Prostate gland (tissue), 2 donors: ENCODE results near the gene LEPROT. TPM values are rescaled to one million over a fixed set of nuclear protein-coding genes. Genes with fewer than 3 reads are reported as not detected.
A peak's percentile ranks its signal among the peaks of the same experiment; 100 is the strongest.

Experiments
- DNase-seq: peaks from one replicate; pipeline ENCODE4 v3.0.0-alpha.2; 2019; ENCODE audit warnings: low spot score
- H3K27ac ChIP-seq, 2 donors: fragments of 200-600 bp; sonication (generic); 2 replicates each; pipeline ENCODE4 v1.5.1; 2017 to 2019
- H3K27me3 ChIP-seq: fragments of 200-600 bp; sonication (generic); replicated peaks from 2 replicates; pipeline ENCODE4 v1.5.1; 2019; ENCODE audit not compliant: insufficient read depth
- H3K36me3 ChIP-seq, 2 donors: fragments of 200-600 bp; sonication (generic); 1 replicate in 1 of 2; 2 replicates in 1 of 2; pipeline versions ENCODE4 v1.5.1 to v1.8.1; 2017 to 2019
- H3K4me1 ChIP-seq: fragments of 200-600 bp; sonication (generic); replicated peaks from 2 replicates; pipeline ENCODE4 v1.5.1; 2019
- H3K4me3 ChIP-seq, 2 donors: fragments of 200-600 bp; sonication (generic); 2 replicates each; pipeline ENCODE4 v1.5.1; 2017 to 2019
- H3K9me3 ChIP-seq: fragments of 200-600 bp; sonication (generic); 2 replicates; pipeline ENCODE4 v1.5.1; 2017
- CTCF ChIP-seq, 4 experiments: fragments of 200-600 bp in 2 of 4; fragments of 450-650 bp in 2 of 4; sonication (generic) in 2 of 4; IDR thresholded peaks; 1 replicate in 3 of 4; 2 replicates in 1 of 4; pipeline ENCODE4 v1.5.1; 2016 to 2019; ENCODE audit warnings: antibody characterized with exemption in 4 of 4, mild to moderate bottlenecking in 2 of 4, moderate library complexity in 2 of 4
- POLR2A ChIP-seq: fragments of 450-650 bp; IDR thresholded peaks from one replicate; pipeline ENCODE4 v1.6.1; 2016; ENCODE audit warnings: antibody characterized with exemption, mild to moderate bottlenecking
- POLR2AphosphoS5 ChIP-seq: sonication (generic); formaldehyde crosslinking; IDR thresholded peaks from one replicate; pipeline ENCODE4 v1.6.1; 2017; ENCODE audit warnings: antibody characterized with exemption
- WGBS: methylation state at CpG from one replicate; pipeline ENCODE4 v1.1.5; 2018; 5-methylcytosine and 5-hydroxymethylcytosine counted together
- intact Hi-C: fragments of 100-400 bp; cut with DNase I; formaldehyde crosslinking; loops from one replicate; pipeline ENCODE4 v1.14.2; 2022
- total RNA-seq, 2 donors: library from RNA; depleted of rRNA; stranded (reverse); fragments of >200 nt; gene quantifications; one replicate each; pipeline ENCODE4 v1.1.0, GENCODE V29; 2016

Gene LEPROT
- total RNA-seq, 2 donors from 2014 or later, result 39.5 to 64.2 TPM

GRCh38 chr1:65425697-65426096, 5.2 kb downstream of the LEPROT start:
- no peak for DNase-seq
- intact Hi-C loops, result loop anchor here (10.0 kb wide), 1 partner anchor 361 kb away; no protein-coding TSS in a partner anchor
- no peaks in the 10 kb centered on the region for H3K27me3 ChIP-seq
- TF ChIP-seq CTCF (IDR thresholded peaks at IDR 0.05) (no peak), POLR2AphosphoS5 (no peak), POLR2A (no peak)
- no peak overlapping the region for H3K27ac ChIP-seq
- H3K4me3 ChIP-seq, result no peak overlapping the region
- WGBS, result 89% methylated on average over 3 of the region's 3 CpGs
- H3K9me3 ChIP-seq, result no peaks in the 10 kb centered on the region
- no peaks in the 10 kb centered on the region for H3K4me1 ChIP-seq
- H3K36me3 ChIP-seq, result peaks cover 3 to 7% of the 10 kb centered on the region in 2 donors

GRCh38 chr1:65429078-65429477, 8.6 kb downstream of the LEPROT start:
- DNase-seq, result no peak
- 94% methylated on average over 2 of the region's 2 CpGs for WGBS
- Histone ChIP-seq H3K4me3 (no peak overlapping the region), H3K9me3 (no peaks in the 10 kb centered on the region), H3K27me3 (no peaks in the 10 kb centered on the region), H3K4me1 (no peaks in the 10 kb centered on the region), H3K27ac (no peak overlapping the region), H3K36me3 (peaks cover 3 to 7% of the 10 kb centered on the region in 2 donors)
- intact Hi-C loops, result loop anchor here (10.0 kb wide), 1 partner anchor 364 kb away; no protein-coding TSS in a partner anchor
- TF ChIP-seq POLR2AphosphoS5 (no peak), CTCF (IDR thresholded peaks at IDR 0.05) (no peak), POLR2A (no peak)

GRCh38 chr1:65429806-65430205, 9.3 kb downstream of the LEPROT start:
- intact Hi-C loops, result loop anchor here (5.0 to 10.0 kb wide), 2 partner anchors 257 to 365 kb away; no protein-coding TSS in a partner anchor
- no peaks in the 10 kb centered on the region for H3K4me1 ChIP-seq
- no peak overlapping the region for H3K27ac ChIP-seq
- H3K9me3 ChIP-seq, result no peaks in the 10 kb centered on the region
- H3K27me3 ChIP-seq, result no peaks in the 10 kb centered on the region
- H3K4me3 ChIP-seq, result no peak overlapping the region
- no peak for DNase-seq
- WGBS, result 58% methylated on average over 7 of the region's 7 CpGs
- H3K36me3 ChIP-seq, result peaks cover 3 to 7% of the 10 kb centered on the region in 2 donors
- no peak for TF ChIP-seq POLR2A
- peak; percentile 7 for TF ChIP-seq POLR2AphosphoS5

GRCh38 chr1:65431111-65431705, 10.7 kb downstream of the LEPROT start:
- Histone ChIP-seq H3K9me3 (no peaks in the 10 kb centered on the region), H3K4me1 (no peaks in the 10 kb centered on the region), H3K27me3 (no peaks in the 10 kb centered on the region), H3K27ac (no peak overlapping the region), H3K4me3 (no peak overlapping the region), H3K36me3 (no peaks in the 10 kb centered on the region)
- intact Hi-C loops, result loop anchor here (5.0 kb wide), 1 partner anchor 256 kb away; no protein-coding TSS in a partner anchor
- 61% methylated on average over 1 of the region's 1 CpG for WGBS
- no peak for DNase-seq
- TF ChIP-seq POLR2A, result no peak
- peak; percentile 11 to 64 (median 60) for TF ChIP-seq CTCF (IDR thresholded peaks at IDR 0.05)

GRCh38 chr1:65432918-65433317, 12.4 kb downstream of the LEPROT start:
- DNase-seq, result no peak
- TF ChIP-seq CTCF (IDR thresholded peaks at IDR 0.05) (no peak), POLR2A (no peak), POLR2AphosphoS5 (no peak)
- H3K4me3 ChIP-seq, result no peak overlapping the region
- 76% methylated on average over 8 of the region's 8 CpGs for WGBS
- intact Hi-C loops, result loop anchor here (5.0 kb wide), 1 partner anchor 254 kb away; no protein-coding TSS in a partner anchor
- H3K27me3 ChIP-seq, result no peaks in the 10 kb centered on the region
- no peaks in the 10 kb centered on the region for H3K9me3 ChIP-seq
- H3K27ac ChIP-seq, result no peak overlapping the region
- no peaks in the 10 kb centered on the region for H3K4me1 ChIP-seq
- H3K36me3 ChIP-seq, result no peaks in the 10 kb centered on the region
